ENCODE data around the gene GALNT17. TPM values are rescaled to one million over a fixed set of nuclear protein-coding genes. Genes with fewer than 3 reads are reported as not detected.

GALNT17 gene
- total and polyA plus RNA-seq, 12 donors: 15.1 to 87.0 (median 55.4) TPM

- H3K9me3 ChIP-seq: no peaks in the 10 kb centered on the region
- no peak for TF ChIP-seq CTCF (IDR thresholded peaks at IDR 0.05)
- no peaks in the 10 kb centered on the region for H3K36me3 ChIP-seq
- intact Hi-C loops (cut with DNase I): no loop called here
- no peaks in the 10 kb centered on the region for H3K27me3 ChIP-seq
- no peak overlapping the region for H3K4me3 ChIP-seq
- no peak overlapping the region for H3K27ac ChIP-seq
- WGBS, 2 donors: 90 to 91% methylated on average over 4 of the region's 4 CpGs
- ATAC-seq (no peak), DNase-seq (no peak)
- H3K4me1 ChIP-seq: peaks cover 5 to 25% (median 11%) of the 10 kb centered on the region in 9 donors
These were observed 363.9 kb downstream of the GALNT17 start for GRCh38 chr7:71495828-71496227.

GRCh38 chr7:71497256-71497946 is 365.5 kb downstream of the GALNT17 start:
- peak; percentile 11 to 98 (median 87) for ATAC-seq
- TF ChIP-seq CTCF (IDR thresholded peaks at IDR 0.05): no peak
- Histone ChIP-seq H3K9me3 (no peaks in the 10 kb centered on the region), H3K4me3 (peak overlapping the region in 2 of 10 donors; percentile 2 to 3), H3K27me3 (no peaks in the 10 kb centered on the region), H3K4me1 (peaks cover 5 to 25% (median 11%) of the 10 kb centered on the region in 9 donors), H3K36me3 (no peaks in the 10 kb centered on the region), H3K27ac (peak overlapping the region in 4 of 10 donors; percentile 22 to 57 (median 39))
- WGBS, 2 donors: 40 to 56% methylated on average over 8 of the region's 8 CpGs
- intact Hi-C loops (cut with DNase I): no loop called here
- peak; percentile 37 to 40 for DNase-seq

- intact Hi-C loops (cut with DNase I): no loop called here
- ATAC-seq (no peak), DNase-seq (no peak)
- Histone ChIP-seq H3K4me3 (no peak overlapping the region), H3K9me3 (no peaks in the 10 kb centered on the region), H3K27ac (peak overlapping the region in 2 of 10 donors; percentile 47 to 57), H3K4me1 (peaks cover 5 to 25% (median 11%) of the 10 kb centered on the region in 9 donors), H3K27me3 (no peaks in the 10 kb centered on the region), H3K36me3 (no peaks in the 10 kb centered on the region)
- TF ChIP-seq CTCF (IDR thresholded peaks at IDR 0.05): no peak
- WGBS, 2 donors: 68 to 75% methylated on average over 3 of the region's 3 CpGs
These were observed 366.4 kb downstream of the GALNT17 start for GRCh38 chr7:71498381-71498780.

GRCh38 chr7:71504697-71505441 is 372.9 kb downstream of the GALNT17 start:
- no peak for TF ChIP-seq CTCF (IDR thresholded peaks at IDR 0.05)

More at GRCh38 chr7:71504697-71505441, 372.9 kb downstream of the GALNT17 start:
- DNase-seq (no peak), ATAC-seq (no peak)
- 70 to 73% methylated on average over 7 of the region's 7 CpGs for WGBS, 2 donors
- Histone ChIP-seq H3K4me3 (no peak overlapping the region), H3K4me1 (no peaks in the 10 kb centered on the region), H3K36me3 (no peaks in the 10 kb centered on the region), H3K9me3 (no peaks in the 10 kb centered on the region), H3K27me3 (no peaks in the 10 kb centered on the region), H3K27ac (no peak overlapping the region)
- intact Hi-C loops (cut with DNase I): no loop called here
